HG02970 (cell line): Measurements from ENCODE around the gene PCDHA10.
"Not testable (repeated sequence)": the region's sequence is repeated elsewhere in the genome, so short reads cannot be mapped to it uniquely, and the experiment has no call there.

ENCODE experiments used
- ATAC-seq: cut with Tn5 transposase; IDR thresholded peaks from one replicate; pipeline ENCODE4 v1.9.1; 2021; ENCODE audit warnings: mild to moderate bottlenecking, moderate library complexity, moderate number of reproducible peaks; ENCODE audit not compliant: unreplicated experiment, low FRiP score

Gene PCDHA10, protein sequence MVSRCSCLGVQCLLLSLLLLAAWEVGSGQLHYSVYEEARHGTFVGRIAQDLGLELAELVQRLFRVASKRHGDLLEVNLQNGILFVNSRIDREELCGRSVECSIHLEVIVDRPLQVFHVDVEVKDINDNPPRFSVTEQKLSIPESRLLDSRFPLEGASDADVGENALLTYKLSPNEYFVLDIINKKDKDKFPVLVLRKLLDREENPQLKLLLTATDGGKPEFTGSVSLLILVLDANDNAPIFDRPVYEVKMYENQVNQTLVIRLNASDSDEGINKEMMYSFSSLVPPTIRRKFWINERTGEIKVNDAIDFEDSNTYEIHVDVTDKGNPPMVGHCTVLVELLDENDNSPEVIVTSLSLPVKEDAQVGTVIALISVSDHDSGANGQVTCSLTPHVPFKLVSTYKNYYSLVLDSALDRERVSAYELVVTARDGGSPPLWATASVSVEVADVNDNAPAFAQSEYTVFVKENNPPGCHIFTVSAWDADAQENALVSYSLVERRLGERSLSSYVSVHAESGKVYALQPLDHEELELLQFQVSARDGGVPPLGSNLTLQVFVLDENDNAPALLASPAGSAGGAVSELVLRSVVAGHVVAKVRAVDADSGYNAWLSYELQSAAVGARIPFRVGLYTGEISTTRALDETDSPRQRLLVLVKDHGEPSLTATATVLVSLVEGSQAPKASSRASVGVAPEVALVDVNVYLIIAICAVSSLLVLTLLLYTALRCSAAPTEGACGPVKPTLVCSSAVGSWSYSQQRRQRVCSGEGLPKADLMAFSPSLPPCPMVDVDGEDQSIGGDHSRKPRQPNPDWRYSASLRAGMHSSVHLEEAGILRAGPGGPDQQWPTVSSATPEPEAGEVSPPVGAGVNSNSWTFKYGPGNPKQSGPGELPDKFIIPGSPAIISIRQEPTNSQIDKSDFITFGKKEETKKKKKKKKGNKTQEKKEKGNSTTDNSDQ

DNA sequence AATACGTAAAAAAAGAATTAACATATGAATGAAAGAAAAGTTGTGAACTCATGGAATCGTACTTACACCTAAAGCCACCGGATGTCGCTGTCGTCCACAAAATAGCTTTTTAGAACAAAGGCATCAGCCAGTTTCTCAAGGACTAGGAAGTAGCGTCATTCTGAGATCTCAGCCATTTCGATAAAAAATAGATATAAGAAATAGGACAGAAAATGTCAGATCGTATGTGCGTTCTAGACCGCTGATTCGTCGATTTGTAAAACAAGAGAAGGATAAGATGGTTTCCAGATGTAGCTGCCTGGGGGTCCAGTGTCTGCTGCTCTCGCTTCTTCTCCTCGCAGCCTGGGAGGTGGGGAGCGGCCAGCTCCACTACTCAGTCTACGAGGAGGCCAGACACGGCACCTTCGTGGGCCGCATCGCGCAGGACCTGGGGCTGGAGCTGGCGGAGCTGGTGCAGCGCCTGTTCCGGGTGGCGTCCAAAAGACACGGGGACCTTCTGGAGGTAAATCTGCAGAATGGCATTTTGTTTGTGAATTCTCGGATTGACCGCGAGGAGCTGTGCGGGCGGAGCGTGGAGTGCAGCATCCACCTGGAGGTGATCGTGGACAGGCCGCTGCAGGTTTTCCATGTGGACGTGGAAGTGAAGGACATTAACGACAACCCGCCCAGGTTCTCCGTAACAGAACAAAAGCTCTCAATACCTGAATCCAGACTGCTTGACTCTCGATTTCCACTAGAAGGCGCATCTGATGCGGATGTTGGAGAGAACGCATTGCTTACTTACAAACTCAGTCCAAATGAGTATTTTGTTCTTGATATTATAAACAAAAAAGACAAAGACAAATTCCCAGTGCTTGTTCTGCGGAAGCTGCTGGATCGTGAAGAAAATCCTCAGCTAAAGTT is at the start of gene PCDHA10:
Gene PCDHA10, plus strand, starts transcription at position 126 of the 903 bp plus-strand sequence. Its CDS starts 152 bp downstream, at position 278.
- no peak for ATAC-seq

DNA sequence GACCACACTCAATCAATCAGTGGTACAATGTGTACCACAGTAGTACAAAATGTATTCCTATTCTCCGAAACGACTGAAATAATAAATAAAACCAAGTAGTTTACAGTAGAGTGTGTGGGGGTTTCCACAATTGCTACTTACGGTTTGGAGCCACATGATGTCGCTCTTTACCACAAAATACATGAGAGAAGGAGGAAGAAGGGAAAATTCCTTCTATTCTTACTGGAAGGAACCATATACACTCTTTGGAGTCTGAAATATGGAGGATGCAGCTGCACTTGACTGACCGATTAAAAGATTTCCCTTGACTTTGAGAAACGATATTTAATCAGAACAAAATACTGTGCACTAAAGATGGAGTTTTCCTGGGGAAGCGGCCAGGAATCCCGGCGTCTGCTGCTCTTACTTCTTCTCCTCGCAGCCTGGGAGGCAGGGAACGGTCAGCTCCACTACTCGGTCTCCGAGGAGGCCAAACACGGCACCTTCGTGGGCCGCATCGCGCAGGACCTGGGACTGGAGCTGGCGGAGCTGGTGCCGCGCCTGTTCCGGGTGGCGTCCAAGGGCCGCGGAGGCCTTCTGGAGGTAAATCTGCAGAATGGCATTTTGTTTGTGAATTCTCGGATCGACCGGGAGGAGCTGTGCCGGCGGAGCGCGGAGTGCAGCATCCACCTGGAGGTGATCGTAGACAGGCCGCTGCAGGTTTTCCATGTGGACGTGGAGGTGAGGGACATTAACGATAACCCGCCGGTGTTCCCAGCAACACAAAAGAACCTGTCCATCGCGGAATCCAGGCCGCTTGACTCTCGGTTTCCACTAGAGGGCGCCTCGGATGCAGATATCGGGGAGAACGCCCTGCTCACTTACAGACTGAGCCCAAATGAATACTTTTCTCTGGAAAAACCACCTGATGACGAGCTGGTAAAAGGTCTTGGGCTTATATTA is 48.6 kb upstream of the PCDHA10 start, which contains the start of gene PCDHA4:
Gene PCDHA4, plus strand, starts transcription at position 235 of the 942 bp plus-strand sequence.
- no peak for ATAC-seq

DNA sequence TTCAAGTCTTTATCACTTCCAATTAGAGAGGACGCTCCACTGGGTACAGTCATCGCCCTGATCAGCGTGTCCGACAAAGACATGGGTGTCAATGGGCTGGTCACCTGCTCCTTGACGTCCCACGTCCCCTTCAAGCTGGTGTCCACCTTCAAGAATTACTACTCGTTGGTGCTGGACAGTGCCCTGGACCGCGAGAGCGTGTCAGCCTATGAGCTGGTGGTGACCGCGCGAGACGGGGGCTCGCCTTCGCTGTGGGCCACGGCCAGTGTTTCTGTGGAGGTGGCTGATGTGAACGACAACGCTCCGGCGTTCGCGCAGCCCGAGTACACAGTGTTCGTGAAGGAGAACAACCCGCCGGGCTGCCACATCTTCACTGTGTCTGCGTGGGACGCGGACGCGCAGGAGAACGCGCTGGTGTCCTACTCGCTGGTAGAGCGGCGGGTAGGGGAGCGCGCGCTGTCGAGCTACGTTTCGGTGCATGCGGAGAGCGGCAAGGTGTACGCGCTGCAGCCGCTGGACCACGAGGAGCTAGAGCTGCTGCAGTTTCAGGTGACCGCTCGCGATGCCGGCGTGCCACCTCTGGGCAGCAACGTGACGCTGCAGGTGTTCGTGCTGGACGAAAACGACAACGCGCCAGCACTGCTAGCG is 47.3 kb upstream of the PCDHA10 start:
- ATAC-seq: not testable (repeated sequence)

DNA sequence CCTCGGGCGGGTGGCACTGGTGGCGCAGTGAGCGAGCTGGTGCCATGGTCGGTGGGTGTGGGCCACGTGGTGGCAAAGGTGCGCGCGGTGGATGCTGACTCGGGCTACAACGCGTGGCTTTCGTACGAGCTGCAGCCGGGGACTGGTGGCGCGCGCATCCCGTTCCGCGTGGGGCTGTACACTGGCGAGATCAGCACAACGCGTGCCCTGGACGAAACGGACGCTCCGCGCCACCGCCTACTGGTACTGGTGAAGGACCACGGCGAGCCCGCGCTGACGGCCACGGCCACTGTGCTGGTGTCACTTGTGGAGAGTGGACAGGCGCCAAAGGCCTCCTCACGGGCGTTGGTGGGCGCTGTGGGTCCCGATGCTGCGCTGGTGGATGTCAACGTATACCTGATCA is 46.8 kb upstream of the PCDHA10 start:
- ATAC-seq: no peak

DNA sequence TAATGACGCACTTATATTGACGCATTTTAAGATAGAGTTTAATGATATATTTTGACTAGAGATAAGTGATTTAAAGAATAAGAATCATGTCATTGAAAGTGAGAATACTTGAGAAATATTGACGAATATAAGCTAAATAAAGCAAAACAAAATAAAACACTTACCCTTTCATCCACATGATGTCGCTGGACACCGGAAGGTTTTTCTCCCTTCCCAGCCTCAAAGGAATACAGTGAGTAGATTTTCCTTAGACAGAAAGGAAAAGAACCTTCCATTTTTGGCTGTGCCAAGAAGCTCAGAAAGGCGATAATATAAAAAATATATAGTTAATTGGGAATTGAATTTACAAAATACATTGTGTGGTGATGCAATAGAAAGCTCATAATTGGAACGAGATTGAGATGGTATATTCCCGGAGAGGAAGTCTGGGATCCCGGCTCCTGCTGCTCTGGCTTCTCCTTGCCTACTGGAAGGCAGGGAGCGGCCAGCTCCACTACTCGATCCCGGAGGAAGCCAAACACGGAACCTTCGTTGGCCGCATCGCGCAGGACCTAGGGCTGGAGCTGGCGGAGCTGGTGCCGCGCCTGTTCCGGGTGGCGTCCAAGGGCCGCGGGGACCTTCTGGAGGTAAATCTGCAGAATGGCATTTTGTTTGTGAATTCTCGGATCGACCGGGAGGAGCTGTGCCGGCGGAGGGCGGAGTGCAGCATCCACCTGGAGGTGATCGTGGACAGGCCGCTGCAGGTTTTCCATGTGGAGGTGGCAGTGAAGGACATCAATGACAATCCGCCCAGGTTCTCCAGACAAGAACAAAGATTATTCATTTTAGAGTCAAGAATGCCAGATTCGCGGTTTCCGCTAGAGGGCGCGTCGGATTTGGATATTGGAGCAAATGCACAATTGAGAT is 34.1 kb upstream of the PCDHA10 start, which contains the start of gene PCDHA5:
Gene PCDHA5, plus strand, starts transcription at position 239 of the 906 bp plus-strand sequence.
- no peak for ATAC-seq

DNA sequence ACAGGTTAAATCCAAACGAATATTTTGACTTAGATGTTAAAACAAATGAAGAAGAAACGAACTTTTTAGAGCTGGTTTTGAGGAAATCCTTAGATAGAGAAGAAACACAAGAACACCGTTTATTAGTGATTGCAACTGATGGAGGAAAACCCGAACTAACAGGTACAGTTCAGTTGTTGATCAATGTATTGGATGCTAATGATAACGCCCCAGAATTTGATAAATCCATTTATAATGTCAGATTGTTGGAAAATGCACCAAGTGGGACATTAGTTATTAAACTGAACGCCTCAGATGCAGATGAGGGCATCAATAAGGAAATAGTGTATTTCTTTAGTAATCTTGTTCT is 33.4 kb upstream of the PCDHA10 start:
- no peak for ATAC-seq

DNA sequence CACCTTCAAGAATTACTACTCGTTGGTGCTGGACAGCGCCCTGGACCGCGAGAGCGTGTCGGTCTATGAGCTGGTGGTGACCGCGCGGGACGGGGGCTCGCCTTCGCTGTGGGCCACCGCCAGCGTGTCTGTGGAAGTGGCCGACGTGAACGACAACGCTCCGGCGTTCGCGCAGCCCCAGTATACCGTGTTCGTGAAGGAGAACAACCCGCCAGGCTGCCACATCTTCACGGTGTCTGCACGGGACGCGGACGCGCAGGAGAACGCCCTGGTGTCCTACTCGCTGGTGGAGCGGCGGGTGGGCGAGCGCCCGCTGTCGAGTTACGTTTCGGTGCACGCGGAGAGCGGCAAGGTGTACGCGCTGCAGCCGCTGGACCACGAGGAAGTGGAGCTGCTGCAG is 32.7 kb upstream of the PCDHA10 start:
- not testable (repeated sequence) for ATAC-seq

DNA sequence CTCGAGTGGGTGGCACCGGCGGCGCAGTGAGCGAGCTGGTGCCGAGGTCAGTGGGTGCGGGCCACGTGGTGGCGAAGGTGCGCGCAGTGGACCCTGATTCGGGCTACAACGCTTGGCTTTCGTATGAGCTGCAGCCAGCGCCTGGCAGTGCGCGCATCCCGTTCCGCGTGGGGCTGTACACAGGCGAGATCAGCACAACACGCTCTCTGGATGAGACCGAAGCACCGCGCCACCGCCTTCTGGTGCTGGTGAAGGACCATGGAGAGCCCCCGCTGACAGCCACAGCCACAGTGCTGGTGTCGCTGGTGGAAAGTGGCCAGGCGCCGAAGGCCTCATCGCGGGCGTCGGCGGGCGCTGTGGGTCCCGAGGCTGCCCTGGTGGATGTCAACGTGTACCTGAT is 32.2 kb upstream of the PCDHA10 start:
- ATAC-seq: no peak

DNA sequence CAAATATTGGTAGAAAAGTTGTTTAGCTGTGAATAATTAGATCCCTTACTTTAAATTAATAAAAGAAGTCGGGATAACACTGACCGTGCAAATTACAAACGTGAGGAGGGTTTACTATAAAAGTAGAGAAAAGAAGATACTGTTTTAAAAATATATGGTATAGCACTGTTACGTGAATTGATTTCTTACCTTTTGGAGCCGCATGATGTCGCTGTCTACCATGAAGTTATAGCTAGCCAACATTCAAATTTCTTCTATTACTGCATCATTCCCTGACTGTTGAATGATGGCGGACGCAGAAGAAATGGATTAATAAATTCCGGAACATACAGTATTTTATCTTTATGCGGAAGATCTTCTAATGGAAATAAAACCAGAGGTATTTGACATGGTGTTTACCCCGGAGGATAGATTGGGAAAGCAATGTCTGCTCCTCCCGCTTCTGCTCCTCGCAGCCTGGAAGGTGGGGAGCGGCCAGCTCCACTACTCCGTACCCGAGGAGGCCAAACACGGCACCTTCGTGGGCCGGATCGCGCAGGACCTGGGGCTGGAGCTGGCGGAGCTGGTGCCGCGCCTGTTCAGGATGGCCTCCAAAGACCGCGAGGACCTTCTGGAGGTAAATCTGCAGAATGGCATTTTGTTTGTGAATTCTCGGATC is 27.9 kb upstream of the PCDHA10 start, which contains the start of gene PCDHA6:
Gene PCDHA6, plus strand, starts transcription at position 257 of the 658 bp plus-strand sequence. Its CDS starts 132 bp downstream, at position 389.
- no peak for ATAC-seq

DNA sequence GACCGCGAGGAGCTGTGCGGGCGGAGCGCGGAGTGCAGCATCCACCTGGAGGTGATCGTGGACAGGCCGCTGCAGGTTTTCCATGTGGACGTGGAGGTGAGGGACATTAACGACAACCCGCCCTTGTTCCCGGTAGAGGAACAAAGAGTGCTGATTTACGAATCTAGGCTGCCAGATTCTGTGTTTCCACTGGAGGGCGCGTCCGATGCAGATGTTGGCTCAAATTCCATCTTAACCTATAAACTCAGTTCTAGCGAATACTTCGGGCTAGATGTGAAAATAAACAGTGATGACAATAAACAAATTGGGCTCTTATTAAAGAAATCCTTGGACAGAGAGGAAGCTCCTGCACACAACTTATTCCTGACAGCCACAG is 27.3 kb upstream of the PCDHA10 start:
- no peak for ATAC-seq

DNA sequence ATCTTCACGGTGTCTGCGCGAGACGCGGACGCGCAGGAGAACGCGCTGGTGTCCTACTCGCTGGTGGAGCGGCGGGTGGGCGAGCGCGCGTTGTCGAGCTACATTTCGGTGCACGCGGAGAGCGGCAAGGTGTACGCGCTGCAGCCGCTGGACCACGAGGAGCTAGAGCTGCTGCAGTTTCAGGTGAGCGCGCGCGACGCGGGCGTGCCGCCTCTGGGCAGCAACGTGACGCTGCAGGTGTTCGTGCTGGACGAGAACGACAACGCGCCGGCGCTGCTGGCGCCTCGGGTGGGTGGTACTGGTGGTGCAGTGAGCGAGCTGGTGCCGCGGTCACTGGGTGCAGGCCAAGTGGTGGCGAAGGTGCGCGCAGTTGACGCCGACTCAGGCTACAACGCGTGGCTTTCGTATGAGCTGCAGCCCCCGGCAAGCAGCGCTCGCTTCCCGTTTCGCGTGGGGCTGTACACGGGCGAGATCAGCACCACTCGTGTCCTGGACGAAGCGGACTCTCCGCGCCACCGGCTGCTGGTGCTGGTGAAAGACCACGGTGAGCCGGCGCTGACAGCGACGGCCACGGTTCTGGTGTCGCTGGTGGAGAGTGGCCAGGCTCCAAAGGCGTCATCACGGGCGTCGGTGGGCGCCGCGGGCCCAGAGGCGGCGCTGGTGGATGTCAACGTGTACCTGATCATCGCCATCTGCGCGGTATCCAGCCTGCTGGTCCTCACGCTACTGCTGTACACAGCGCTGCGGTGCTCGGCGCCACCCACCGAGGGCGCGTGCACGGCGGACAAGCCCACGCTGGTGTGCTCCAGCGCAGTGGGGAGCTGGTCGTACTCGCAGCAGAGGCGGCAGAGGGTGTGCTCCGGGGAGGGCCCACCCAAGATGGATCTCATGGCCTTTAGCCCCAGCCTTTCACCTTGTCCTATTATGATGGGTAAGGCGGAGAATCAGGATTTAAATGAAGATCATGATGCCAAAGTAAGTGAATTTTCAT is 25.9 kb upstream of the PCDHA10 start:
- not testable (repeated sequence) for ATAC-seq

DNA sequence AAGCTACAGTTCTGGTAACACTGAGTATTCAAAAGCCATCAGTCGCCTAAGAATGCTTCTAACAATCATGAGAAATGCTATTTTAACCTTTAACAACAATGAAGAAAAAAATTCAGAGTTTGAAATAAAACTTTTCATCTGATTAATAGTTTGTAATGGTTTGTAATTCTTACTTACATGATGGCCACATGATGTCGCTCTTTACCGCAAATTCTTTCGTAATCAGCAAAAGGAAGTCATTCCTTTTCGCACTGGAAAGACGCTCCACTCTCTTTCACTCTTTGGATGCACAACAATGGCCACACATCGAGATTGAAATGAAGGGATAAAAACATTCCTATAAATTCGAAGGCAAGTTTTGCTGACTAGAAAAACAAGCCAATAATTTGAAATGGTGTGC is 21.7 kb upstream of the PCDHA10 start, which contains the start of gene PCDHA7:
Gene PCDHA7, plus strand, starts transcription at position 277 of the 400 bp plus-strand sequence. Its CDS starts 115 bp downstream, at position 392.
- ATAC-seq: no peak

DNA sequence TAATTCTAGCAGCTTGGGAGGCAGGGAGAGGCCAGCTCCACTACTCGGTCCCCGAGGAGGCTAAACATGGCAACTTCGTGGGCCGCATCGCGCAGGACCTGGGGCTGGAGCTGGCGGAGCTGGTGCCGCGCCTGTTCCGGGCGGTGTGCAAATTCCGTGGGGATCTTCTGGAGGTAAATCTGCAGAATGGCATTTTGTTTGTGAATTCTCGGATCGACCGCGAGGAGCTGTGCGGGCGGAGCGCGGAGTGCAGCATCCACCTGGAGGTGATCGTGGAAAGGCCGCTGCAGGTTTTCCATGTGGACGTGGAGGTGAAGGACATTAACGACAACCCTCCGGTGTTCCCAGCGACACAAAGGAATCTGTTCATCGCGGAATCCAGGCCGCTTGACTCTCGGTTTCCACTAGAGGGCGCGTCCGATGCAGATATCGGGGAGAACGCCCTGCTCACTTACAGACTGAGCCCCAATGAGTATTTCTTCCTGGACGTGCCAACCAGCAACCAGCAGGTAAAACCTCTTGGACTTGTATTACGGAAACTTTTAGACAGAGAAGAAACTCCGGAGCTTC is 21.2 kb upstream of the PCDHA10 start:
- not testable (repeated sequence) for ATAC-seq

DNA sequence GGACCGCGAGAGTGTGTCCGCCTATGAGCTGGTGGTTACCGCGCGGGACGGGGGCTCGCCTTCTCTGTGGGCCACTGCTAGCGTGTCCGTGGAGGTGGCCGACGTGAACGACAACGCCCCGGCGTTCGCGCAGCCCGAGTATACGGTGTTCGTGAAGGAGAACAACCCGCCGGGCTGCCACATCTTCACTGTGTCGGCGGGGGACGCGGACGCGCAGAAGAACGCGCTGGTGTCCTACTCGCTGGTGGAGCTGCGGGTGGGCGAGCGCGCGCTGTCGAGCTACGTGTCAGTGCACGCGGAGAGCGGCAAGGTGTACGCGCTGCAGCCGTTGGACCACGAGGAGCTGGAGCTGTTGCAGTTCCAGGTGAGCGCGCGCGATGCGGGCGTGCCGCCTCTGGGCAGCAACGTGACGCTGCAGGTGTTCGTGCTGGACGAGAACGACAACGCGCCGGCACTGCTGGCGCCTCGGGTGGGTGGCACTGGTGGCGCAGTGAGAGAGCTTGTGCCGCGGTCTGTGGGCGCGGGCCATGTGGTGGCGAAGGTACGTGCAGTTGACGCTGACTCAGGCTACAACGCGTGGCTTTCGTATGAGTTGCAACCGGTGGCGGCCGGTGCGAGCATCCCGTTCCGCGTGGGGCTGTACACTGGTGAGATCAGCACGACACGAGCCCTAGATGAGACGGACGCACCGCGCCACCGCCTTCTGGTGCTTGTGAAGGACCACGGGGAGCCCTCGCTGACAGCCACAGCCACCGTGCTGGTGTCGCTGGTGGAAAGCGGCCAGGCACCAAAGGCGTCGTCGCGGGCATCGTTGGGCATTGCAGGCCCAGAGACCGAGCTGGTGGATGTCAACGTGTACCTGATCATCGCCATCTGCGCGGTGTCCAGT is 19.8 kb upstream of the PCDHA10 start:
- ATAC-seq: no peak
